Renal cortex interstitium (tissue), 11 donors: ENCODE results near the gene RBM47. TPM values are rescaled to one million over a fixed set of nuclear protein-coding genes. Genes with fewer than 3 reads are reported as not detected.
"Not testable (repeated sequence)": the region's sequence is repeated elsewhere in the genome, so short reads cannot be mapped to it uniquely, and the experiment has no call there.

ENCODE experiments used
- DNase-seq, 11 donors: peaks; one replicate each; pipeline ENCODE4 v3.0.0-alpha.2; 2013; ENCODE audit warnings: low read depth in 9 of 11, low spot score in 4 of 11; ENCODE audit errors: extremely low read depth in 1 of 11
- polyA plus RNA-seq, 3 donors: library from polyadenylated mRNA; unstranded; fragments of 120-200 nt; gene quantifications; one replicate each; pipeline ENCODE4 v1.2.1, GENCODE V29; 2013; ENCODE audit not compliant: insufficient read length in 3 of 3

The RBM47 gene
- polyA plus RNA-seq, 3 donors = 73.9 to 116 (median 87.4) TPM

- DNase-seq = no peak
These were observed 217.3 kb downstream of the RBM47 start for GRCh38 chr4:40412388-40412787.

- DNase-seq = no peak
These were observed 219.8 kb downstream of the RBM47 start for GRCh38 chr4:40409835-40410234.

GRCh38 chr4:40407468-40407867, 222.2 kb downstream of the RBM47 start:
- not testable (repeated sequence) for DNase-seq

- DNase-seq = no peak
These were observed 223.3 kb downstream of the RBM47 start for GRCh38 chr4:40406340-40406739.

GRCh38 chr4:40405193-40405592, 224.5 kb downstream of the RBM47 start:
- no peak for DNase-seq

- DNase-seq = no peak
These were observed 226.6 kb downstream of the RBM47 start for GRCh38 chr4:40403081-40403480.

GRCh38 chr4:40402556-40402955, 227.1 kb downstream of the RBM47 start:
- no peak for DNase-seq

- DNase-seq = peak in 10 of 11 donors; percentile 40 to 59 (median 52)
These were observed 228.0 kb downstream of the RBM47 start for GRCh38 chr4:40401631-40402030.

GRCh38 chr4:40401096-40401495, 228.6 kb downstream of the RBM47 start:
- DNase-seq = no peak

- no peak for DNase-seq
These were observed 230.1 kb downstream of the RBM47 start for GRCh38 chr4:40399578-40399977.

- DNase-seq = peak in 10 of 11 donors; percentile 50 to 79 (median 69)
These were observed 233.5 kb downstream of the RBM47 start for GRCh38 chr4:40395908-40396793.

GRCh38 chr4:40395166-40395900, 234.3 kb downstream of the RBM47 start:
- no peak for DNase-seq

GRCh38 chr4:40394236-40394635, 235.4 kb downstream of the RBM47 start:
- no peak for DNase-seq

GRCh38 chr4:40392241-40392640, 237.4 kb downstream of the RBM47 start:
- not testable (repeated sequence) for DNase-seq

GRCh38 chr4:40389986-40390385, 239.7 kb downstream of the RBM47 start:
- no peak for DNase-seq

GRCh38 chr4:40388239-40388638, 241.4 kb downstream of the RBM47 start:
- no peak for DNase-seq

- no peak for DNase-seq
These were observed 249.0 kb downstream of the RBM47 start for GRCh38 chr4:40380647-40381046.

GRCh38 chr4:40379248-40379647, 250.4 kb downstream of the RBM47 start:
- DNase-seq = no peak

- no peak for DNase-seq
These were observed 251.0 kb downstream of the RBM47 start for GRCh38 chr4:40378619-40379018.
